Esophagus muscularis mucosa (tissue), 4 donors: Measurements from ENCODE around the gene ADCY7. TPM values are rescaled to one million over a fixed set of nuclear protein-coding genes. Genes with fewer than 3 reads are reported as not detected.

ENCODE experiments used
- DNase-seq: peaks from one replicate; pipeline ENCODE4 v3.0.0-alpha.2; 2017; ENCODE audit errors: extremely low spot score
- H3K27ac ChIP-seq, 4 donors: fragments of 200-600 bp; sonication (generic); replicated peaks in 1 of 4; 1 replicate in 3 of 4; 2 replicates in 1 of 4; pipeline ENCODE4 v1.5.1; 2016 to 2019; ENCODE audit warnings: mild to moderate bottlenecking in 1 of 4
- H3K27me3 ChIP-seq, 4 donors: fragments of 200-600 bp; sonication (generic); one replicate each; pipeline versions ENCODE4 v1.5.1 to v1.6.0; 2016 to 2019
- H3K36me3 ChIP-seq, 4 donors: fragments of 200-600 bp; sonication (generic); one replicate each; pipeline ENCODE4 v1.5.1; 2016 to 2019
- H3K4me1 ChIP-seq, 4 donors: fragments of 200-600 bp; sonication (generic); one replicate each; pipeline ENCODE4 v1.5.1; 2016 to 2019
- H3K4me3 ChIP-seq, 4 donors: fragments of 200-600 bp; sonication (generic); 1 replicate in 2 of 4; 2 replicates in 2 of 4; pipeline ENCODE4 v1.5.1; 2016 to 2019; ENCODE audit warnings: mild to moderate bottlenecking in 4 of 4, moderate library complexity in 1 of 4
- H3K9me3 ChIP-seq, 4 donors: fragments of 200-600 bp; sonication (generic); 1 replicate in 3 of 4; 2 replicates in 1 of 4; pipeline ENCODE4 v1.5.1; 2016 to 2019
- EP300 ChIP-seq: sonication (generic); formaldehyde crosslinking; IDR thresholded peaks from one replicate; pipeline ENCODE4 v1.6.1; 2017; ENCODE audit warnings: antibody characterized with exemption
- POLR2A ChIP-seq: fragments of 450-650 bp; IDR thresholded peaks from one replicate; pipeline ENCODE4 v1.6.1; 2017; ENCODE audit warnings: antibody characterized with exemption, moderate library complexity, mild to moderate bottlenecking, low read depth
- POLR2AphosphoS5 ChIP-seq, 2 donors: sonication (generic); formaldehyde crosslinking; IDR thresholded peaks; one replicate each; pipeline ENCODE4 v1.6.1; 2017; ENCODE audit warnings: antibody characterized with exemption in 2 of 2
- WGBS: methylation state at CpG from one replicate; pipeline ENCODE4 v1.1.5; 2018; 5-methylcytosine and 5-hydroxymethylcytosine counted together
- intact Hi-C: fragments of 100-400 bp; cut with DNase I; formaldehyde crosslinking; loops from one replicate; pipeline ENCODE4 v1.15.1; 2023
- total RNA-seq, 4 donors: library from RNA; depleted of rRNA; stranded (reverse); fragments of >200 nt; gene quantifications; one replicate each; pipeline versions ENCODE4 v1.1.0 to v1.2.1, GENCODE V29; 2016
- TF ChIP-seq, protein P1 (sequence below), 3 experiments: fragments of 200-600 bp in 2 of 3; fragments of 450-650 bp in 1 of 3; sonication (generic) in 2 of 3; IDR thresholded peaks; one replicate each; pipeline ENCODE4 v1.5.1; 2017 to 2019; ENCODE audit warnings: antibody characterized with exemption in 3 of 3, mild to moderate bottlenecking in 2 of 3, moderate library complexity in 1 of 3

The ADCY7 gene
- total RNA-seq, 4 donors from 2014 or later: 12.3 to 17.4 (median 15.6) TPM

DNA sequence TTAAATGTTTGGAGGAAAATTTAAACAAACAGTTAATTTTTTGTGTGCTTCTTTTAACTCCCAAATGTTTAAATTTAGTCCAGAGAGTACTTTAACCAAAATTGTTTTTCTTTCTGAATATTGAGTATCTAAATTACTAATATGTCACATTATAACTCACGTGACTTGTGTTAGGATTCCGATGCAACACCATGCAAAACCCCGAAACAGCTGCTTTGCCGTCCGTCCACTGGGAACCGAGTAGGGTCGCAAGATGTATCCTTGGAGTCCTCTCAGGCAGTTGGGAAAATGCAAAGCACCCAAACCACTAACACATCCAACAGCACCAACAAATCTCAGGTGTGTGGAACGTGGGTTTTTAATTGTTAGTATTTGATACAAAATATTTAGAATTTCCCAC, 38.7 kb upstream of the ADCY7 start:
- WGBS: 83% methylated on average over 8 of the region's 8 CpGs
- Histone ChIP-seq H3K27ac (no peak overlapping the region), H3K4me3 (no peak overlapping the region), H3K36me3 (peaks cover 24 to 65% (median 59%) of the 10 kb centered on the region in 4 donors), H3K27me3 (no peaks in the 10 kb centered on the region), H3K4me1 (no peaks in the 10 kb centered on the region), H3K9me3 (no peaks in the 10 kb centered on the region)
- no peak for DNase-seq
- TF ChIP-seq POLR2AphosphoS5 (IDR thresholded peaks at IDR 0.05) (no peak), EP300 (no peak)
- TF ChIP-seq, protein P1, sequence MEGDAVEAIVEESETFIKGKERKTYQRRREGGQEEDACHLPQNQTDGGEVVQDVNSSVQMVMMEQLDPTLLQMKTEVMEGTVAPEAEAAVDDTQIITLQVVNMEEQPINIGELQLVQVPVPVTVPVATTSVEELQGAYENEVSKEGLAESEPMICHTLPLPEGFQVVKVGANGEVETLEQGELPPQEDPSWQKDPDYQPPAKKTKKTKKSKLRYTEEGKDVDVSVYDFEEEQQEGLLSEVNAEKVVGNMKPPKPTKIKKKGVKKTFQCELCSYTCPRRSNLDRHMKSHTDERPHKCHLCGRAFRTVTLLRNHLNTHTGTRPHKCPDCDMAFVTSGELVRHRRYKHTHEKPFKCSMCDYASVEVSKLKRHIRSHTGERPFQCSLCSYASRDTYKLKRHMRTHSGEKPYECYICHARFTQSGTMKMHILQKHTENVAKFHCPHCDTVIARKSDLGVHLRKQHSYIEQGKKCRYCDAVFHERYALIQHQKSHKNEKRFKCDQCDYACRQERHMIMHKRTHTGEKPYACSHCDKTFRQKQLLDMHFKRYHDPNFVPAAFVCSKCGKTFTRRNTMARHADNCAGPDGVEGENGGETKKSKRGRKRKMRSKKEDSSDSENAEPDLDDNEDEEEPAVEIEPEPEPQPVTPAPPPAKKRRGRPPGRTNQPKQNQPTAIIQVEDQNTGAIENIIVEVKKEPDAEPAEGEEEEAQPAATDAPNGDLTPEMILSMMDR (IDR thresholded peaks at IDR 0.05): no peak
- intact Hi-C loops: no loop called here

DNA sequence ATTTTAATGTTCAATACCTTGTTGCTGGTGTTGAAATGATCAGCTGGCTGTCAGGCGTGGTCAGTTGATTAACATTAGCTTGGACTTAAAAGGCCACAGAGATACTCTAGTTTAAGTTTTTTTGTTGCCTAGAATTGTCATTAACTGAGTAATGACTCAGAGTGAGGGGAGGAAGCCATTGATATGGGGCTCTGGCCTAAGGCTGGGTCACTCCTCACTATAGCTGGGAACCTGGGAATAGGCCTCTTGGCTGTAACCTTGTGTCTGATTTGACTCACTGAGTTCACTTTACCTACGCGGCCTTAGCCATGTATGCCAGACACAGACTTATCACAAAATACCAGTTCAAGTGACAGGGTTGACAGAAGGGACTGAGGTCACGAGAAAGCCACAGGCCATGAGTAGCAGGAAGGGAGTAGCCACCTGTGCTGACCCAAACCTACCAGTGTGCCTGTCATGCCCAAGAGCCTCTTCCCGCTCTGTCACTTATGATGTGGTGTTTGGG, 37.9 kb upstream of the ADCY7 start:
- no peak overlapping the region for H3K4me3 ChIP-seq
- H3K27me3 ChIP-seq: no peaks in the 10 kb centered on the region
- WGBS: 93% methylated on average over 5 of the region's 5 CpGs
- H3K9me3 ChIP-seq: no peaks in the 10 kb centered on the region
- TF ChIP-seq, protein P1 (IDR thresholded peaks at IDR 0.05): no peak
- TF ChIP-seq POLR2A (no peak), EP300 (no peak), POLR2AphosphoS5 (IDR thresholded peaks at IDR 0.05) (no peak)
- intact Hi-C loops: no loop called here
- H3K36me3 ChIP-seq: peaks cover 24 to 60% (median 55%) of the 10 kb centered on the region in 4 donors
- no peaks in the 10 kb centered on the region for H3K4me1 ChIP-seq
- no peak for DNase-seq
- H3K27ac ChIP-seq: no peak overlapping the region

DNA sequence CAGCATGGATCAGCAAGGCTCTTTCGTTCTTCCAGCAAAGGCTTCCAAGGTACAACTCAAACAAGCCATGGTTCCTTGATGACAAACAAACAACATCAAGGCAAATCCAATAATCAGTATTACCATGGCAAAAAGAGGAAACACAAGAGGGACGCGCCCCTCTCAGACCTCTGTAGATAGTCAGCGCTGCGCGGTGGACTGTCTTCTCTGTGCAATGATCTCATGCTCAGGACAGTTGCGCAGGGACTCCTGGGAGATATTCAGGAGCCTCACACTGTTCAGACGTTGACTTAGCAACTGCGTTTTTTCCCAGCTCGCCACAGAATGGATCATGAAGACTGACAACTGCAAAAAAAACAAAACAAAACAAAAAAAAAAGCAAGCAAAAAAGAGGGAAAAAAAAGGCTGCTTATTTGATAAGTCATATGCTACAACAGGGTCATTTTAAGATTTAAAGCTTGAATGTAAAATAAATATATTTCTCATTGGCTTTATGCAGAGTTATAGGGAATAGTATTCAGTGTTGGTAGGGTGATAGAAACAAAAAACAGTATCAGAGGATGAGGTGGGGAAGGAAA, 37.1 kb upstream of the ADCY7 start:
- no peak overlapping the region for H3K27ac ChIP-seq
- intact Hi-C loops: no loop called here
- DNase-seq: no peak
- H3K4me1 ChIP-seq: no peaks in the 10 kb centered on the region
- no peaks in the 10 kb centered on the region for H3K27me3 ChIP-seq
- H3K9me3 ChIP-seq: no peaks in the 10 kb centered on the region
- TF ChIP-seq EP300: no peak
- TF ChIP-seq, protein P1 (IDR thresholded peaks at IDR 0.05): no peak
- TF ChIP-seq POLR2A: no peak
- TF ChIP-seq POLR2AphosphoS5 (IDR thresholded peaks at IDR 0.05): no peak
- 90% methylated on average over 10 of the region's 10 CpGs for WGBS
- H3K4me3 ChIP-seq: no peak overlapping the region
- H3K36me3 ChIP-seq: peaks cover 24 to 59% (median 53%) of the 10 kb centered on the region in 4 donors

DNA sequence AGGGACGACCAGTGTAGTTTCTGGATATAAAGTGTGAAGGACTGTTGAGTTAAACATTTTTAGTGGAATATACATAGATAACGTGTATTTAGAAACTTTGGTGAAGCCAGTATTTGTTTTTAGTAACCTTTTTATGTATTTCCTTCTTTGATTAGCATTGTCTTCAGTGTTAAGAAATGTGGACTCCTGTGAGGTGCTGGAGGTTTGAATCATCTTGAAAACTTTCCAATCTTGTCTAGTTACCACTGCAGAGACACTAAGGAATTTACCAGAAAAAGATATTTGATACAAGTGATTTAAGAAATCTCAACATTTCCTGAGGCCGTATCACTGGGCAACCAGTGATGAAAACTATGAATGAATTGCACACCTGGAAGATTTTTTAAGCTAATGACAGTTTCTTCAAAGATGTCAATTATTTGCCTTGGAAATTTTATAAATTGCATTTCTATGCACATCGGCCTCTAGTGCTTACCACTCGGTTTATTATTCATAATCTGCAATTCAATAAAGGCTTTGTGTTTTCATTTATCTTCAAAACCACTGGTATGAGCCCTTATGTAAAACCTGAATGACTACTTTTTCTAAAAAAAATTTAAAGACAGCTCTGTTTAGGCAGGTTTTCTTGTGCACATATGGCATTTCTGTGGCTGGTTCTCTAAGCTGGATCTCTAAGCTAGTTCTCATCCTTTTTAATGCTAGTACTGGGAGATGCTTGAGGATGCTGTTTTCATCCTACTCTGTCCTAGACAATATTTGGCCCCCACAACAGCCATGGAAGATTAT, 31.4 kb upstream of the ADCY7 start:
- DNase-seq: no peak
- intact Hi-C loops: no loop called here
- H3K9me3 ChIP-seq: no peaks in the 10 kb centered on the region
- H3K4me1 ChIP-seq: no peaks in the 10 kb centered on the region
- H3K27me3 ChIP-seq: no peaks in the 10 kb centered on the region
- H3K27ac ChIP-seq: no peak overlapping the region
- TF ChIP-seq POLR2A (no peak), POLR2AphosphoS5 (IDR thresholded peaks at IDR 0.05) (no peak), EP300 (no peak)
- TF ChIP-seq, protein P1 (IDR thresholded peaks at IDR 0.05): no peak
- WGBS: 71% methylated on average over 5 of the region's 5 CpGs
- H3K4me3 ChIP-seq: no peak overlapping the region
- peaks cover 0 to 6% (median 2%) of the 10 kb centered on the region in 4 donors for H3K36me3 ChIP-seq
